Stimulated activated CD8-positive, alpha-beta memory T cell treated with anti-CD3 and anti-CD28 coated beads, Interleukin-7, amount 100 ng/mL, for 24 hours (primary cell): ENCODE results near the gene MLXIP.

Experiments used
- DNase-seq: peaks from one replicate; pipeline ENCODE4 v3.0.0-alpha.2; 2020; ENCODE audit warnings: low read depth

Gene MLXIP

DNA sequence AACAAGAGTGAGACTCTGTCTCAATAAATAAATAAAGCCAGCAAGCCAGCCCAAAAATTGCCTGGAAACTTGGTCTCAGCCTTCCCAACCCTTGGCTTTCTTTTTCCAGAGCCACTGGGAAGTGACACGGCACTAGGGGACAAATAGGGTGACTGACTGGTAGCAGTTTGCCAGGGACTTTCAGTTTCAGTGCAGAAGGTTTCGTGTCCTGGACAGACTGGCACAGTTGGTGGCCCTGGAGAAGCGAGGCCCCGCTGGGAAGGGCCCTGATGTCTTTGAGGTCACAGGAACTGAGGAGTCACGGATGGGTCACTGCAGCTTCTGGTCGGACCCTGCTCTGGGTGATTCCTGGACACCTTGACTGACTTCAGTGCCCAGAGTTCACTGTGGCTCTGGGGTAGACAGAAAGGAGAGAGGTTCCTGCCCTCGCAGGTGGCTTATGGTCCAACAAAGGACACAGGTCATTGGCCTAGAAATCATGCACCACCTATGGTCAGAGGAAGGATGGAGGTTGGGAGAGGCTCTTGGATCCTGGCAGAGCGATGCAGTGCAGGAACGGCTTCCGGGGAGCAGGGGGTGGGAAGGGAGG is 107.0 kb downstream of the MLXIP start:
- no peak for DNase-seq

GRCh38 chr12:122187466-122187865 is 108.9 kb downstream of the MLXIP start:
- DNase-seq = no peak

GRCh38 chr12:122189626-122190475 is 111.3 kb downstream of the MLXIP start:
- no peak for DNase-seq

GRCh38 chr12:122190842-122191668 is 112.5 kb downstream of the MLXIP start:
- peak; percentile 42 for DNase-seq

GRCh38 chr12:122192441-122192840 is 113.9 kb downstream of the MLXIP start:
- no peak for DNase-seq

GRCh38 chr12:122194804-122195203 is 116.2 kb downstream of the MLXIP start:
- no peak for DNase-seq

DNA sequence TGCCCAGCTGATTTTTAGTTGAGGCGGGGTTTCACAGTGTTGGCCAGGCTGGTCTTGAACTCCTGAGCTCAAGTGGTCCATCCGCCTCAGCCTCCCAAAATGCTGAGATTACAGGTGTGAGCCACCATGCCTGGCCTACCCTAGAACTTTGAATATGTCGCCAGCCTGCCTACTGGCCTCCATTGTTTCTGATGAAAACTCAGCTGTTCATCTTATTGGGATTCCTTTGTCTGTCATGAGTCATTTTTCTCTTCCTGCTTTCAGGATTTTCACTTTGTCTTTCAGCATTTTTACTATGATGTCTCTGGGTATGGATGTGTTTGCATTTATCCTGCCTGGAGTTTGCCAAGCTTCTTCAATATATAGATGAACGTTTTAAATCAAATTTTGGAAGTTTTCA is 116.8 kb downstream of the MLXIP start:
- no peak for DNase-seq
